Activated B cell treated with CpG ODN at 0.5 μM for 24 hours (primary cell): ENCODE data around the gene DPM3. TPM values are rescaled to one million over a fixed set of nuclear protein-coding genes. Genes with fewer than 3 reads are reported as not detected.
"Not testable (repeated sequence)": the region's sequence is repeated elsewhere in the genome, so short reads cannot be mapped to it uniquely, and the experiment has no call there.

Source experiments
- ATAC-seq: fragments of 200-7000 bp; cut with Tn5 transposase; one replicate; pipeline ENCODE4 v1.10.0; 2021; ENCODE audit warnings: low read depth, mild to moderate bottlenecking, moderate library complexity
- CTCF ChIA-PET: fragments of 350-600 bp; sonication (Branson Sonifier 250); formaldehyde crosslinking; loops from one replicate; lab custom pipeline; 2021; ENCODE audit warnings: antibody characterized with exemption; lab: Charles Lee
- POLR2A ChIA-PET: fragments of 350-600 bp; sonication (Branson Sonifier 250); formaldehyde crosslinking; loops from one replicate; lab custom pipeline; 2021; ENCODE audit warnings: antibody characterized with exemption; lab: Charles Lee
- DNase-seq: peaks from one replicate; pipeline ENCODE4 v3.0.0; 2022
- H3K27ac Mint-ChIP-seq: one replicate; pipeline ENCODE4 v1.8.0; 2020; ENCODE audit warnings: mixed read lengths
- H3K27me3 Mint-ChIP-seq: one replicate; pipeline ENCODE4 v1.8.0; 2021; ENCODE audit warnings: mixed read lengths
- H3K36me3 Mint-ChIP-seq: one replicate; pipeline ENCODE4 v1.8.0; 2021; ENCODE audit warnings: low read depth, mixed read lengths
- H3K4me1 Mint-ChIP-seq: one replicate; pipeline ENCODE4 v1.8.0; 2021; ENCODE audit warnings: mixed read lengths
- H3K4me3 Mint-ChIP-seq: one replicate; pipeline ENCODE4 v1.8.0; 2020; ENCODE audit warnings: mild to moderate bottlenecking, mixed read lengths
- H3K9me3 Mint-ChIP-seq: one replicate; pipeline ENCODE4 v1.8.0; 2020; ENCODE audit warnings: mixed read lengths
- intact Hi-C: fragments of 100-400 bp; cut with micrococcal nuclease; formaldehyde crosslinking; loops from one replicate; pipeline ENCODE4 v1.15.1; 2024
- total RNA-seq: library from RNA; stranded (reverse); gene quantifications from 2 replicates; pipeline ENCODE4 v1.2.3, GENCODE V29; 2022
- TF ChIP-seq, protein P1 (sequence below): fragments of 200-600 bp; IDR thresholded peaks from one replicate; pipeline ENCODE4 v1.8.0; 2022; ENCODE audit warnings: antibody characterized with exemption, mild to moderate bottlenecking

The DPM3 gene
- total RNA-seq, 1 donor from 2014 or later, result 33.2 TPM

DNA sequence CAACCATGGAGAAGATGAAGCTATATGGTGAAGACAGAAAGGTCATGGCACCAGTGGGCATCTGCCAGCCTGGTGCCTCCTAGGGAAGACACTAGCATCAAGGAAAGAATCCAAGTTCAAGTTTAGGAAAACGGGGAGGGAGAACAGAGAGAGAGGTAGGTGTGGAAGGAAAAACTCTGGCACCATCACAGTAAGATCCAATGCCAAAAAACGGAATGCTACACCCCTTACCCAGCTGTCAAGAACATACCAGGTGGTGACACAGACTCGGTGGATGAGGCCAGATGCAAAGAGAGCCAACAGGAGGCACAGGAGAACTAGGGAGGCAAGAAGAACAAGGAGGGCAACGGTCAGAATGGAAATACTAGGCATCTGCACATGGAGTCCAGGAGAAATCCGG lies 29.2 kb upstream of the DPM3 start:
- intact Hi-C loops, result no loop called here
- CTCF ChIA-PET, result interaction anchor here (1.9 to 6.4 kb wide), 4 partner anchors 24 to 84 kb away, joined by 7 to 145 read pairs (median 24); partner anchors contain the start of gene SLC50A1
- H3K4me1 Mint-ChIP-seq, result peaks cover 39% of the 10 kb centered on the region
- no peak overlapping the region for H3K4me3 Mint-ChIP-seq
- no peaks in the 10 kb centered on the region for H3K9me3 Mint-ChIP-seq
- DNase-seq, result no peak
- TF ChIP-seq, protein P1, sequence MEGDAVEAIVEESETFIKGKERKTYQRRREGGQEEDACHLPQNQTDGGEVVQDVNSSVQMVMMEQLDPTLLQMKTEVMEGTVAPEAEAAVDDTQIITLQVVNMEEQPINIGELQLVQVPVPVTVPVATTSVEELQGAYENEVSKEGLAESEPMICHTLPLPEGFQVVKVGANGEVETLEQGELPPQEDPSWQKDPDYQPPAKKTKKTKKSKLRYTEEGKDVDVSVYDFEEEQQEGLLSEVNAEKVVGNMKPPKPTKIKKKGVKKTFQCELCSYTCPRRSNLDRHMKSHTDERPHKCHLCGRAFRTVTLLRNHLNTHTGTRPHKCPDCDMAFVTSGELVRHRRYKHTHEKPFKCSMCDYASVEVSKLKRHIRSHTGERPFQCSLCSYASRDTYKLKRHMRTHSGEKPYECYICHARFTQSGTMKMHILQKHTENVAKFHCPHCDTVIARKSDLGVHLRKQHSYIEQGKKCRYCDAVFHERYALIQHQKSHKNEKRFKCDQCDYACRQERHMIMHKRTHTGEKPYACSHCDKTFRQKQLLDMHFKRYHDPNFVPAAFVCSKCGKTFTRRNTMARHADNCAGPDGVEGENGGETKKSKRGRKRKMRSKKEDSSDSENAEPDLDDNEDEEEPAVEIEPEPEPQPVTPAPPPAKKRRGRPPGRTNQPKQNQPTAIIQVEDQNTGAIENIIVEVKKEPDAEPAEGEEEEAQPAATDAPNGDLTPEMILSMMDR, result no peak
- H3K27ac Mint-ChIP-seq, result no peak overlapping the region
- POLR2A ChIA-PET, result interaction anchor here (1.2 to 4.2 kb wide), 3 partner anchors 78 to 89 kb away, joined by 3 to 38 read pairs (median 4); no protein-coding TSS in a partner anchor
- H3K27me3 Mint-ChIP-seq, result no peaks in the 10 kb centered on the region
- no peak for ATAC-seq
- H3K36me3 Mint-ChIP-seq, result peaks cover 26% of the 10 kb centered on the region

DNA sequence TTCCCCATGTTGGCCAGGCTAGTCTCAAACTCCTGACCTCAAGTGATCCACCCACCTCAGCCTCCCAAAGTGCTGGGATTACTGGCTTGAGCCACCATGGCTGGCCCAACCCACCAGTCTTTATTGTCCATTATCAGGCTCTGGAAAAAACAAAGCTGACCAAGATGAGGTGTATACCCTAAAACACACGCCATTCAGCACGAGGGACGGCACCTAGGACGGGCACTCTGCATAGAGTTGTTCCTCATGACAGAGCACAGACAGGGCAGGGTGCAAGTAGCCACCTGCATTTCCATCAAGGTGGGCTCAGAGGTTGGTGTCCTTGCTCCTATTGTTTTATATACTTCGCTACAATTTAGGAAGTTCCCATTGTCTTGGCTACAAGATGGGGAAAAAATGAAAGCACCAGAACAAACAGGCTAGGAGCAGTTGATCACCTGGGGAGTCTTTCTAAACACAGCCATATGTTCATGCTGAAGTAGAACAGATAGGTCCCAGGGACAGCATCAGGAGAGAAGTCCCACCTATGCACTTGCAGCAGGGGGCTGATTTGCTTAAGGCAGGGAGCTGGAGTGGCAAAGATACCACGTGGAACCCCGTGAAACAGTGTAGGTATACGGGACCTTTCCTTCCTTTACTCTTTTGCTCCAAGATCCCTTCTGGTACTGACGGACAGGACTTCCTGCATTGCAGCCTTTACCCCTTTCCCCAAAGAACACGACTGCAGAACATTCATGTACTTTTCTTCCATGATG lies 28.3 kb upstream of the DPM3 start:
- Mint-ChIP-seq H3K9me3 (no peaks in the 10 kb centered on the region), H3K36me3 (peaks cover 26% of the 10 kb centered on the region), H3K4me3 (no peak overlapping the region), H3K27ac (no peak overlapping the region), H3K4me1 (peaks cover 33% of the 10 kb centered on the region), H3K27me3 (no peaks in the 10 kb centered on the region)
- DNase-seq (no peak), ATAC-seq (no peak)
- ChIA-PET CTCF (interaction anchor here (0.6 to 6.4 kb wide), 19 partner anchors 15 to 122 kb away, joined by 3 to 145 read pairs (median 5); partner anchors contain the start of genes ADAM15, DPM3 and SLC50A1), POLR2A (interaction anchor here (1.1 to 4.5 kb wide), 8 partner anchors 25 to 88 kb away, joined by 3 to 92 read pairs (median 6); partner anchors contain the start of gene SLC50A1)
- intact Hi-C loops, result loop anchor here (1.0 kb wide), 1 partner anchor 56 kb away; no protein-coding TSS in a partner anchor
- TF ChIP-seq, protein P1, result no peak

DNA sequence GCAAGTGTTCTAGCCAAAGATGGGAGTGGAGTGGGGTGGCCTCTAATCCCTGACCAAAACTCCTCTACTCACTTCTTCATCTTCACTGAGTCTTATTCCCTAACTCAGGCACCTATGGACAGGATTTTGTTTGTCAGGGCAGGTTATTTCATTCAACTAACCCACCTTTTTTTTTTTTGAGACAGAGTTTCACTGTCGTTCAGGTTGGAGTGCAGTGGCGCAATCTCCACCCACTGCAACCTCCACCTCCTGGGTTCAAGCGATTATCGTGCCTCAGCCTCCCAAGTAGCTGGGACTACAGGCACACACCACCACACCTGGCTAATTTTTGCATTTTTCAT lies 27.7 kb upstream of the DPM3 start:
- CTCF ChIA-PET, result interaction anchor here (0.6 to 6.4 kb wide), 21 partner anchors 14 to 604 kb away, joined by 3 to 145 read pairs (median 4); partner anchors contain the start of genes ADAM15, DPM3 and SLC50A1
- H3K27ac Mint-ChIP-seq, result not testable (repeated sequence)
- peaks cover 28% of the 10 kb centered on the region for H3K4me1 Mint-ChIP-seq

DNA sequence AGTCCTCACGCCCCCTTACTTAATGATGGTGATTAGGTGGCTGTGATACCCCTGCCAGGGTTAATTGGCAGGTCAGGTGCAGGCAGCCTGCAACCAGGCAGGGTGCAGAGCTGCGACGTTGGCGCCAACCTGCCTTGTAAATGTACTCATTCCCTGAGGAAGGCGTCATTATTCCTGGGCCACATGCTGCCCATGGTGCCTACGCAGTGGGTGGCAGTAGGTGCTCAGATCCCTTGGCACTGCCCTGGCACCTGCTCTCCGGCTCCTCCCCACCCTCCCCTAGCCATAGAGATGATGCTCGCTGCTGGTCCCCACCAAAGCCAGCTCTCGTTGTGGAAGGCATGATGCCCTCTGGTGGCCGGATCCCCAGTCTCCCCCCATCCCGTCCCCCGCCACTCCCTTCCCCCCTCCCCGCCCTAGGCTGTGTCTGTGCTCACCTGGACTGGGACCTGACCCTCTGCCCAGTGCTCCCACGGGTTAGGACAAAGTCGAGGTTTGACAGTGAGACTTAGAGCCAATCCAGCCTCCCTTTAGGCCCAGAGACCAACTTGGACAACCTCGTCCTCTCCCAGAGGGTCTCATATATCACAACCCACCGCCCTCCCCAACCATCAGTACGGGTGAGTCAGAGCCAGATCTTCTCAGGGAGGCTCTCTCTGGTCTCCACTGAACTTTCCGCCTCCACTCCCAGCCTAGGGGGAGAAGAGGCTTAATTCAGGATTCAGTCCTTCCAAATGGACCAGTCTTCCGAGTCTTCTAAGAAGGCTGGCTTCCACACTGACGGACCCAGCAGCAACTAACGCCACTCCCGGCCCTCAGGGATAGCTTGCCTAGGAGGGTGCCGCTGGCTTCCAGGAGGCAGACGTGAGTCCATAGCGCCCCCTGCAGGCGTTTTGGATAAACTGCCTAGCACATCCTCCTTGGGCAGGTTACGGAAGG lies 27.1 kb upstream of the DPM3 start:
- Mint-ChIP-seq H3K27ac (peak overlapping the region; percentile 72), H3K4me1 (peaks cover 25% of the 10 kb centered on the region), H3K36me3 (peaks cover 17% of the 10 kb centered on the region), H3K9me3 (no peaks in the 10 kb centered on the region), H3K4me3 (peak overlapping the region; percentile 80), H3K27me3 (no peaks in the 10 kb centered on the region)
- peak; percentile 82 for ATAC-seq
- ChIA-PET POLR2A (interaction anchor here (0.5 to 4.5 kb wide), 20 partner anchors 13 to 106 kb away, joined by 3 to 92 read pairs (median 6); partner anchors contain the start of genes DPM3, EFNA4 and SLC50A1), CTCF (interaction anchor here (0.6 to 6.4 kb wide), 28 partner anchors 10 to 603 kb away, joined by 3 to 145 read pairs (median 4); partner anchors contain the start of genes ADAM15, DPM3, EFNA4 and SLC50A1)
- intact Hi-C loops, result loop anchor here (1.0 kb wide), 8 partner anchors 17 to 122 kb away; partner anchors contain the start of genes DPM3, EFNA4 and SLC50A1
- DNase-seq, result peak; percentile 80
- TF ChIP-seq, protein P1, result no peak

More for the DNA sequence above, 27.7 kb upstream of the DPM3 start:
- POLR2A ChIA-PET, result interaction anchor here (1.1 to 4.5 kb wide), 8 partner anchors 18 to 83 kb away, joined by 3 to 92 read pairs (median 6); partner anchors contain the start of gene SLC50A1
- H3K36me3 Mint-ChIP-seq, result peaks cover 22% of the 10 kb centered on the region
- not testable (repeated sequence) for H3K9me3 Mint-ChIP-seq, H3K27me3 Mint-ChIP-seq, ATAC-seq, DNase-seq
- H3K4me3 Mint-ChIP-seq, result peak overlapping the region; percentile 80
- intact Hi-C loops, result loop anchor here (1.0 kb wide), 1 partner anchor 56 kb away; no protein-coding TSS in a partner anchor
